Mammary epithelial cell (primary cell): ENCODE results near the gene ARSJ.

Experiments
- EZH2 ChIP-seq: IDR thresholded peaks from 2 replicates; pipeline ENCODE4 v1.6.1; 2012; ENCODE audit warnings: low read length, inconsistent platforms, borderline replicate concordance
- TF ChIP-seq, protein P1 (sequence below), 2 donors: IDR thresholded peaks in 1 of 2; conservative IDR thresholded peaks in 1 of 2; 2 replicates each; pipeline ENCODE4 v1.5.1; 2011 to 2012; ENCODE audit warnings: inconsistent platforms in 2 of 2, low read length in 2 of 2, mild to moderate bottlenecking in 2 of 2, control low read depth in 1 of 2, low read depth in 1 of 2; ENCODE audit not compliant: insufficient read depth in 1 of 2; ENCODE audit errors: extremely low read depth in 1 of 2

GRCh38 chr4:113955948-113956347, 23.5 kb downstream of the ARSJ start:
- TF ChIP-seq, protein P1, sequence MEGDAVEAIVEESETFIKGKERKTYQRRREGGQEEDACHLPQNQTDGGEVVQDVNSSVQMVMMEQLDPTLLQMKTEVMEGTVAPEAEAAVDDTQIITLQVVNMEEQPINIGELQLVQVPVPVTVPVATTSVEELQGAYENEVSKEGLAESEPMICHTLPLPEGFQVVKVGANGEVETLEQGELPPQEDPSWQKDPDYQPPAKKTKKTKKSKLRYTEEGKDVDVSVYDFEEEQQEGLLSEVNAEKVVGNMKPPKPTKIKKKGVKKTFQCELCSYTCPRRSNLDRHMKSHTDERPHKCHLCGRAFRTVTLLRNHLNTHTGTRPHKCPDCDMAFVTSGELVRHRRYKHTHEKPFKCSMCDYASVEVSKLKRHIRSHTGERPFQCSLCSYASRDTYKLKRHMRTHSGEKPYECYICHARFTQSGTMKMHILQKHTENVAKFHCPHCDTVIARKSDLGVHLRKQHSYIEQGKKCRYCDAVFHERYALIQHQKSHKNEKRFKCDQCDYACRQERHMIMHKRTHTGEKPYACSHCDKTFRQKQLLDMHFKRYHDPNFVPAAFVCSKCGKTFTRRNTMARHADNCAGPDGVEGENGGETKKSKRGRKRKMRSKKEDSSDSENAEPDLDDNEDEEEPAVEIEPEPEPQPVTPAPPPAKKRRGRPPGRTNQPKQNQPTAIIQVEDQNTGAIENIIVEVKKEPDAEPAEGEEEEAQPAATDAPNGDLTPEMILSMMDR (conservative IDR thresholded peaks at IDR 0.05 in 1 of 2, IDR thresholded peaks at IDR 0.05 in 1 of 2; ENCODE audit: extremely low read depth in 1 of 2, insufficient read depth in 1 of 2, low read depth in 1 of 2, low read length in 2 of 2): no peak
- no peak for TF ChIP-seq EZH2
